ENCODE results near the gene SCUBE1.

Gene SCUBE1

DNA sequence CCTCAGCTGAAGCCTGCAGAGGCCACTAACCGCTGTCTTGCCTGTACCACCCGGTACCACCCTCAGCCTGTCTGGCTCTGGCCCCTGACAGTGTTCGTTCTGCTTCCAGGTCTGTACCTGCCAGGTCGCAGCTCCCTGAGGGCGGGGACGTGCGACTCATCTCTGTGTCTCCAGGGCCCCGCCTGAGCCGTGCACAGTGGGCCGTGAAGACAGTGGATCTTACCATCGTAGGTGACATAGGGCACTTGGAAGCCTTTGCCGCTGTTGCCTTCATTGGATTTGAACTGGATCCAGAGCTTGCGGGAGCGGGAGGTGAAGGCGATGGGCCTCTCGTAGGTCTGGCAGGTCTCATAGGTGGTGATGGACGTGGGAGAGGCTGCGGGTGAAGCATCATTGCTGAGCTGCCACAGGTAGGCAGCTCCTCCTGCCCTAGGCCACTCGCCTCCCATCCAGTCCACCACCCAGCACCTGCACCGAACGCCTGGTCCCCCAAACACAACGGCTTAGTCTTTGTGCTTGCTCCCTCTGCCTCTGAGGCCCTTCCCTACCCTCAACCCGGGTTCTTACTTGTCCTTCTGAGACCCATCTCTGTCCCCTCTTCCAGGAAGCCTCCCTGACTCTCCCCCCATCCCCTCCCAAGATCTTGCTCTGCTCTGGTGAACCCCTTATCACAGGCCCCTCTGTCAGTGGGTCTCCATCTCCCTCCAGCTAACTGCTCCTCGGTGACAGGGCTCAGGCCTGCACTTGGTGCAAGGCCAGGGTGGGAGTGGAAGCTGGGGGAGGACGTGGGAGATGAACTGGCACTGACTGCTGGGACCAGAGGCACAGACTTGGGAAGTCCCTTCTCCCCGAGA is 135.1 kb downstream of the SCUBE1 start:
- no peak overlapping the region for H3K4me3 ChIP-seq (ENCODE audit: low read depth, low read length)
- TF ChIP-seq, protein P1, sequence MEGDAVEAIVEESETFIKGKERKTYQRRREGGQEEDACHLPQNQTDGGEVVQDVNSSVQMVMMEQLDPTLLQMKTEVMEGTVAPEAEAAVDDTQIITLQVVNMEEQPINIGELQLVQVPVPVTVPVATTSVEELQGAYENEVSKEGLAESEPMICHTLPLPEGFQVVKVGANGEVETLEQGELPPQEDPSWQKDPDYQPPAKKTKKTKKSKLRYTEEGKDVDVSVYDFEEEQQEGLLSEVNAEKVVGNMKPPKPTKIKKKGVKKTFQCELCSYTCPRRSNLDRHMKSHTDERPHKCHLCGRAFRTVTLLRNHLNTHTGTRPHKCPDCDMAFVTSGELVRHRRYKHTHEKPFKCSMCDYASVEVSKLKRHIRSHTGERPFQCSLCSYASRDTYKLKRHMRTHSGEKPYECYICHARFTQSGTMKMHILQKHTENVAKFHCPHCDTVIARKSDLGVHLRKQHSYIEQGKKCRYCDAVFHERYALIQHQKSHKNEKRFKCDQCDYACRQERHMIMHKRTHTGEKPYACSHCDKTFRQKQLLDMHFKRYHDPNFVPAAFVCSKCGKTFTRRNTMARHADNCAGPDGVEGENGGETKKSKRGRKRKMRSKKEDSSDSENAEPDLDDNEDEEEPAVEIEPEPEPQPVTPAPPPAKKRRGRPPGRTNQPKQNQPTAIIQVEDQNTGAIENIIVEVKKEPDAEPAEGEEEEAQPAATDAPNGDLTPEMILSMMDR (IDR thresholded peaks at IDR 0.05; ENCODE audit: low read depth, low read length), result no peak
- TF ChIP-seq POLR2A (IDR thresholded peaks at IDR 0.05; ENCODE audit: extremely low read depth, insufficient read length) (no peak), MYC (IDR thresholded peaks at IDR 0.05; ENCODE audit: low read depth, low read length) (no peak)
- TF ChIP-seq, protein P2, sequence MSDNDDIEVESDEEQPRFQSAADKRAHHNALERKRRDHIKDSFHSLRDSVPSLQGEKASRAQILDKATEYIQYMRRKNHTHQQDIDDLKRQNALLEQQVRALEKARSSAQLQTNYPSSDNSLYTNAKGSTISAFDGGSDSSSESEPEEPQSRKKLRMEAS (IDR thresholded peaks at IDR 0.05; ENCODE audit: low read depth, low read length), result no peak
- DNase-seq (ENCODE audit: low read depth), result no peak

DNA sequence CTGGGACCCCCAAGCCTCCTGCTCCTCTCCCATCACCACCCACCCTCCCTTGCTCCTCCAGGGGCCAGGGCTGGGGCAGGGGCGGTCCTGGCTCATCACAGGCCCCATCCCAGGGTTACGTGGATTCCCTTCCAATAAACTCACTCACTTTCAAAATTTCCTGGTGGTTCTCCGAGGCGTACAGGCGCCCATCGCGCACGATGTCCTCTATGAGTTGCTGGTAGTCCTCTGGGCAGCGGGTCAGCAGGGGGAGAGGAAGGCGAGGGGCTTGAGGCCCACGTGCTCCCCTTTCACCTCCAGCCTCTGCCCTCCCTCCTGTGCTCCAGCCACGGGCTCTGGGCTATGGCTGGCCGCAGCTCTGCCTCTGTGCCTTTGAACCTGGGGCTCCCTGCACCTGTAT is 135.8 kb downstream of the SCUBE1 start:
- no peak overlapping the region for H3K4me3 ChIP-seq (ENCODE audit: low read depth, low read length)
- no peak for DNase-seq (ENCODE audit: low read depth)
- TF ChIP-seq POLR2A (IDR thresholded peaks at IDR 0.05; ENCODE audit: extremely low read depth, insufficient read length), result no peak
- TF ChIP-seq, protein P2 (IDR thresholded peaks at IDR 0.05; ENCODE audit: low read depth, low read length), result no peak
- TF ChIP-seq, protein P1 (IDR thresholded peaks at IDR 0.05; ENCODE audit: low read depth, low read length), result no peak
- no peak for TF ChIP-seq MYC (IDR thresholded peaks at IDR 0.05; ENCODE audit: low read depth, low read length)

DNA sequence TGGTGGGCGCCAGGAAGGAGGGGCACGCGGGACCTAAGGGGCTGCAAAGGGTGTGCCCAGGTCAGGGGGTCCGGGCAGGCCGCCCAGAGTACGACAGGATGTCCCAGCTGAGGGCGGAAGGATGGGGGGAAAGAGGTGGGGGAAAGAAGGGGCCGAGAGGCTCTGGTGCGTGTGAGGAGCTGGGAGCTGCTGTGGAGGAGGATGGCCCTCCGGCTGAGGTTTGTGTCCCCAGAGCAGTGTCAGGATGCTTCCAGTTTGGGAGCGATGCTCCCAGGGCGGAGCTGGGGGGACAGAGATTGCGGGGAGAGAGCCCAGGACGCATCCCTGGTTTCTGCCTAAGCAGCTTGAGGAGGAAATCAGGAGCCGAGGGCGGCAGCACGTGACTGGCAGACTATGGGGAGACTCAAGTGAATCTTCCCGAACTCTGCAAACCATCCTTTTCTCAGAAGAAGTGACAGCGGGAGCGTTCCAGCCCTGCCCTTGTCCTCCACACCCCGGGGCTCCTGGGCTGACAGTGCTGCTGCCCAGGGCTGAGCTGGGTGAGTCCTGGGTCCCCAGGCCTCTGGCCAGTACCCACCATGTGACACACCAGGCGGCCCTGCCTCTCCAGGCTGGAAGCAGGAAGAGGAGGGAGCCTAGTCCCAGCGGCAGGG is 136.5 kb downstream of the SCUBE1 start:
- TF ChIP-seq, protein P1 (IDR thresholded peaks at IDR 0.05; ENCODE audit: low read depth, low read length), result no peak
- TF ChIP-seq MYC (IDR thresholded peaks at IDR 0.05; ENCODE audit: low read depth, low read length) (no peak), POLR2A (IDR thresholded peaks at IDR 0.05; ENCODE audit: extremely low read depth, insufficient read length) (no peak)
- TF ChIP-seq, protein P2 (IDR thresholded peaks at IDR 0.05; ENCODE audit: low read depth, low read length), result no peak
- DNase-seq (ENCODE audit: low read depth), result no peak
- H3K4me3 ChIP-seq (ENCODE audit: low read depth, low read length), result no peak overlapping the region

DNA sequence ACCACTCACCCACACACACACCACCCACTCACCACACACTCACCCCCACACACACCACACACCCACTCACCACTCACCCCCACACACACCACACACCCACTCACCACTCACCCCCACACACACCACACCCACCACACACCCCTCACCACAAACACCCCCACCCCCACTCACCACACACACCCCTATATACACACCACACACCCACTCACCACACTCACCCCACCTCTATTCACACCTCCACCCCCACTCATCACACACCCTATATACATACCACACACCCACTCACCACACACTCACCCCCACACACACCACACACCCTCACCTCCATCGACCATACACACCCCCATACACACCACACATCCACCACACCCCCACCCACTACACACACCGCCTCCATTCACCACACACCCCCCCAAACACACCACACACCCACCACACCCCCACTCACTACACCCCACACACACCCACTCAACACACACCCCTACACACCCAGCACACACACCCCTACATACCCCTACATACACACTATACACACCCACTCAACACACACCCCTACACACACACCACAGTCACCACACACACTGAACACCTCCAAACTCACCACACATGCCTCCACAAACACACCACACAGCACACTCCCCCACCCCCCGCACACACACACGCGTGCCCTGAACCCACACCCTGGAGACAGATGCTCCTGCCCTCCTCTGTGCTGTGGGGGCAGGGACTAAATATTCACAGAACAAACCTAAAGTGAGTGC is 137.2 kb downstream of the SCUBE1 start:
- no peak for DNase-seq (ENCODE audit: low read depth)
- TF ChIP-seq, protein P1 (IDR thresholded peaks at IDR 0.05; ENCODE audit: low read depth, low read length), result no peak
- TF ChIP-seq MYC (IDR thresholded peaks at IDR 0.05; ENCODE audit: low read depth, low read length) (no peak), POLR2A (IDR thresholded peaks at IDR 0.05; ENCODE audit: extremely low read depth, insufficient read length) (no peak)
- TF ChIP-seq, protein P2 (IDR thresholded peaks at IDR 0.05; ENCODE audit: low read depth, low read length), result no peak
- no peak overlapping the region for H3K4me3 ChIP-seq (ENCODE audit: low read depth, low read length)

DNA sequence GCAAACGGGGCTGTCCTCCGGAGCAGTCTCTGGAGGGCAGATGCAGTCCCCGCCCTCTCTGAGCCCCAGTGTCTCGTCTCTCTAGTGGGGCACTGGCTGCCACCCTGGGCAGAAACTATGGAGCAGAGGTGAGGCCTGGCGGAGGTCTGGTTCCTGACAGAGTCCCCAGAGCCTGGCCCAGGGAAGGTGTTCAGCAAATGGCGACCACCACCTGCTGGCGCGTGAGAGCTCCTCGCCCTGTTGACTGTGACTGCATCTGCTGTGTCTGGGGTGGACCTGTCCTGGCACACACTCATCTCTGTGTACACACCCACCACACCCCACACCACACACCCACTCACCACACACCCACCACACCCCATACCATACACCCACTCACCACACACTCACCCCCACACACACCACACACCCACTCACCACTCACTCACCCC is 137.9 kb downstream of the SCUBE1 start:
- no peak for DNase-seq (ENCODE audit: low read depth)
- TF ChIP-seq POLR2A (IDR thresholded peaks at IDR 0.05; ENCODE audit: extremely low read depth, insufficient read length) (no peak), MYC (IDR thresholded peaks at IDR 0.05; ENCODE audit: low read depth, low read length) (no peak)
- TF ChIP-seq, protein P2 (IDR thresholded peaks at IDR 0.05; ENCODE audit: low read depth, low read length), result no peak
- TF ChIP-seq, protein P1 (IDR thresholded peaks at IDR 0.05; ENCODE audit: low read depth, low read length), result no peak
- no peak overlapping the region for H3K4me3 ChIP-seq (ENCODE audit: low read depth, low read length)
